A673 (cell line): ENCODE results near the gene HVCN1. TPM values are rescaled to one million over a fixed set of nuclear protein-coding genes. Genes with fewer than 3 reads are reported as not detected.

Experiments used
- BruUV-seq: library from RNA; stranded (reverse); fragments of 400-500 nt; replicated peaks from 2 replicates; lab custom pipeline; 2021; lab: Mats Ljungman, UMichigan
- CTCF ChIA-PET: fragments of 300-600 bp; sonication (Branson Sonifier 250); formaldehyde crosslinking; loops from one replicate; lab custom pipeline; 2022; ENCODE audit warnings: antibody characterized with exemption; lab: Charles Lee
- POLR2A ChIA-PET: fragments of 300-600 bp; sonication (Branson Sonifier 250); formaldehyde crosslinking; loops from one replicate; lab custom pipeline; 2022; ENCODE audit warnings: antibody characterized with exemption; ENCODE audit not compliant: low non-redundant PET; lab: Charles Lee
- DNase-seq: peaks from one replicate; pipeline ENCODE4 v3.0.0-alpha.2; 2015; ENCODE audit warnings: low spot score
- H3K27ac ChIP-seq: fragments of 200-600 bp; sonication (generic); 2 replicates; pipeline ENCODE4 v1.5.1; 2016; ENCODE audit warnings: mixed run types, low read depth, mild to moderate bottlenecking, mixed read lengths, antibody characterized with exemption, low read length; ENCODE audit not compliant: poor library complexity, severe bottlenecking
- H3K27me3 ChIP-seq: fragments of 200-600 bp; sonication (generic); replicated peaks from 2 replicates; pipeline ENCODE4 v1.6.1; 2017; ENCODE audit warnings: mixed run types, low read depth, mild to moderate bottlenecking, mixed read lengths, antibody characterized with exemption, low read length; ENCODE audit not compliant: insufficient read depth, poor library complexity
- H3K36me3 ChIP-seq: fragments of 200-600 bp; sonication (generic); 2 replicates; pipeline ENCODE4 v1.6.1; 2016; ENCODE audit warnings: mixed run types, mild to moderate bottlenecking, mixed read lengths, antibody characterized with exemption, low read length; ENCODE audit not compliant: insufficient read depth, poor library complexity, severe bottlenecking
- H3K4me1 ChIP-seq: fragments of 200-600 bp; sonication (generic); 2 replicates; pipeline ENCODE4 v1.6.1; 2017; ENCODE audit warnings: mixed run types, mild to moderate bottlenecking, mixed read lengths, antibody characterized with exemption, low read length; ENCODE audit not compliant: insufficient read depth, poor library complexity, severe bottlenecking
- H3K4me3 ChIP-seq: fragments of 200-600 bp; sonication (generic); 2 replicates; pipeline ENCODE4 v1.5.1; 2016; ENCODE audit warnings: low read depth, mixed run types, mild to moderate bottlenecking, mixed read lengths, low read length; ENCODE audit not compliant: poor library complexity, severe bottlenecking
- H3K9me3 ChIP-seq: fragments of 200-600 bp; sonication (generic); 2 replicates; pipeline ENCODE4 v1.6.1; 2016; ENCODE audit warnings: mixed run types, low read depth, mild to moderate bottlenecking, mixed read lengths, antibody characterized with exemption, low read length; ENCODE audit not compliant: poor library complexity, severe bottlenecking
- CTCF ChIP-seq: fragments of 300-800, 200-600 bp; sonication (generic); conservative IDR thresholded peaks from 2 replicates; pipeline ENCODE4 v1.5.1; 2017; ENCODE audit warnings: low read depth, mild to moderate bottlenecking, antibody characterized with exemption, low read length, moderate library complexity, mixed read lengths
- EZH2 ChIP-seq: fragments of 200-600 bp; sonication (generic); IDR thresholded peaks from 2 replicates; pipeline ENCODE4 v1.6.1; 2017; ENCODE audit warnings: borderline replicate concordance, low read depth, mild to moderate bottlenecking, mixed read lengths, antibody characterized with exemption, low read length; ENCODE audit not compliant: poor library complexity, severe bottlenecking
- intact Hi-C: fragments of 100-400 bp; cut with micrococcal nuclease; formaldehyde crosslinking; loops from one replicate; pipeline ENCODE4 v1.10.0; 2022; ENCODE audit not compliant: unreplicated experiment
- total RNA-seq: library from RNA; stranded (reverse); gene quantifications from 2 replicates; pipeline ENCODE4 v1.2.3, GENCODE V29; 2021

Gene HVCN1
- total RNA-seq, 1 experiment from 2014 or later: 1.1 TPM

- ChIA-PET POLR2A (interaction anchor here (0.5 kb wide), 1 partner anchor 30 kb away, joined by 3 read pairs; no protein-coding TSS in a partner anchor), CTCF (no interaction called here)
- no TSS peak for BruUV-seq
- intact Hi-C loops: no loop called here
- no peak overlapping the region for H3K27ac ChIP-seq
- no peaks in the 10 kb centered on the region for H3K9me3 ChIP-seq
- peaks cover 2% of the 10 kb centered on the region for H3K4me1 ChIP-seq
- no peak overlapping the region for H3K4me3 ChIP-seq
- no peak for DNase-seq
- H3K36me3 ChIP-seq: no peaks in the 10 kb centered on the region
- TF ChIP-seq EZH2: no peak
- no peak for TF ChIP-seq CTCF
- H3K27me3 ChIP-seq: no peaks in the 10 kb centered on the region
These were observed 4.5 kb downstream of the HVCN1 start for GRCh38 chr12:110684312-110684836.

- BruUV-seq: no TSS peak
- Histone ChIP-seq H3K4me3 (no peak overlapping the region), H3K9me3 (no peaks in the 10 kb centered on the region), H3K27me3 (no peaks in the 10 kb centered on the region), H3K27ac (no peak overlapping the region), H3K4me1 (no peaks in the 10 kb centered on the region), H3K36me3 (no peaks in the 10 kb centered on the region)
- ChIA-PET POLR2A (no interaction called here), CTCF (no interaction called here)
- DNase-seq: no peak
- intact Hi-C loops: no loop called here
- TF ChIP-seq EZH2 (no peak), CTCF (no peak)
These were observed 5.0 kb downstream of the HVCN1 start for GRCh38 chr12:110683888-110684287.

GRCh38 chr12:110680032-110680431, 8.9 kb downstream of the HVCN1 start:
- Histone ChIP-seq H3K9me3 (no peaks in the 10 kb centered on the region), H3K4me1 (no peaks in the 10 kb centered on the region), H3K4me3 (no peak overlapping the region), H3K27ac (no peak overlapping the region), H3K36me3 (no peaks in the 10 kb centered on the region), H3K27me3 (no peaks in the 10 kb centered on the region)
- intact Hi-C loops: no loop called here
- ChIA-PET POLR2A (no interaction called here), CTCF (no interaction called here)
- no peak for DNase-seq
- no peak for TF ChIP-seq CTCF
- TF ChIP-seq EZH2: no peak
- BruUV-seq: no TSS peak
